GM12865 (cell line): ENCODE results near the gene COQ4.

Source experiments
- DNase-seq: peaks from one replicate; pipeline ENCODE4 v3.0.0; 2010; ENCODE audit warnings: low read depth
- H3K4me3 ChIP-seq: 2 replicates; pipeline ENCODE4 v1.5.1; 2011; ENCODE audit warnings: mild to moderate bottlenecking, low read depth, low read length, control low read depth
- TF ChIP-seq, protein P1 (sequence below): IDR thresholded peaks from 2 replicates; pipeline ENCODE4 v1.5.1; 2011; ENCODE audit warnings: low read length, control low read depth, low read depth, inconsistent platforms; ENCODE audit not compliant: insufficient read depth; ENCODE audit errors: missing control alignments

COQ4 gene

DNA sequence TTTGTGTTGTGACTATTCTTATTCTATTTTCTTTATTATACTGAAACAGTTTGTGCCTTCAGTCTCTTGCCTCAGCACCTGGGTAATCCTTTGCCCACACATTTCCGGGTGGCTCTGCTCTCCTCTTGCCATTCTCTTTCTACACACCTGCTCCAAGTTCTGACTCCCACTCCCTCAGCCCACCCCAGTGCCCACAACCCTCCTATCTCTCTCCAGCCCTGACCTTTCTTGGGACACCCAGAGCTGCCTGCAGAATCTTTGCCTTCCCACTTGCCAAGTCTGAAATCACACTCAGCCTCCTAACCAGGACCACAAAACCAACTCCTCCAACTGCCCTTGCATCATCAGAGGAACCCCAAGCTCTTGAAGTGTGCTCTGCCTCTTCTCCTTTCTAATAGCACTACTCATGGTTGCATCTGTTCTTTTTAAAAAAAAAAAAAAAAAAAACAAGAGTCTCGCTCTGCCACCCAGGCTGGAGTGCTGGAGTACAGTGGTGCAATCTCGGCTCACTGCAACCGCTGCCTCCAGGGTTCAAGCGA is 42.5 kb upstream of the COQ4 start:
- TF ChIP-seq, protein P1, sequence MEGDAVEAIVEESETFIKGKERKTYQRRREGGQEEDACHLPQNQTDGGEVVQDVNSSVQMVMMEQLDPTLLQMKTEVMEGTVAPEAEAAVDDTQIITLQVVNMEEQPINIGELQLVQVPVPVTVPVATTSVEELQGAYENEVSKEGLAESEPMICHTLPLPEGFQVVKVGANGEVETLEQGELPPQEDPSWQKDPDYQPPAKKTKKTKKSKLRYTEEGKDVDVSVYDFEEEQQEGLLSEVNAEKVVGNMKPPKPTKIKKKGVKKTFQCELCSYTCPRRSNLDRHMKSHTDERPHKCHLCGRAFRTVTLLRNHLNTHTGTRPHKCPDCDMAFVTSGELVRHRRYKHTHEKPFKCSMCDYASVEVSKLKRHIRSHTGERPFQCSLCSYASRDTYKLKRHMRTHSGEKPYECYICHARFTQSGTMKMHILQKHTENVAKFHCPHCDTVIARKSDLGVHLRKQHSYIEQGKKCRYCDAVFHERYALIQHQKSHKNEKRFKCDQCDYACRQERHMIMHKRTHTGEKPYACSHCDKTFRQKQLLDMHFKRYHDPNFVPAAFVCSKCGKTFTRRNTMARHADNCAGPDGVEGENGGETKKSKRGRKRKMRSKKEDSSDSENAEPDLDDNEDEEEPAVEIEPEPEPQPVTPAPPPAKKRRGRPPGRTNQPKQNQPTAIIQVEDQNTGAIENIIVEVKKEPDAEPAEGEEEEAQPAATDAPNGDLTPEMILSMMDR = no peak
- no peak overlapping the region for H3K4me3 ChIP-seq
- DNase-seq = no peak

DNA sequence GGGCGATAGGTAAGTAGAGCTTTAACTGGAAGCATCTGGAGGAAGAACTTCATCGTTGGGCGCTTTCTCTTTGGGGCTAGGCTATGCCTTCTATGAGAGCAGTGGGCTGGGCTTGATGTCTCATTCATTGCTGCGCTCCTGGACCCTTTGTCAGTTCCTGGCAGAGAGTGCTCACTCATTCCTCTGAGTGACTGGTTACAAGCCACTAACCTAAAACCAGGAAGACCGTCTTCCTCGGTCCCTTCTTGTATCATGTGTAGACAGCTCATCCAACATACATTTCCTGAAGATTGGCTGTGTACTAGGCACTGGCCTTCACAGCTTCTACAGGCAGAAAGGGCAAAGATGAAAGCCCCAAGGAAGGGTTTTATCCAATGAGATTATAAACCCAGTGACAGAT is 40.1 kb upstream of the COQ4 start:
- TF ChIP-seq, protein P1 = no peak
- DNase-seq = no peak

DNA sequence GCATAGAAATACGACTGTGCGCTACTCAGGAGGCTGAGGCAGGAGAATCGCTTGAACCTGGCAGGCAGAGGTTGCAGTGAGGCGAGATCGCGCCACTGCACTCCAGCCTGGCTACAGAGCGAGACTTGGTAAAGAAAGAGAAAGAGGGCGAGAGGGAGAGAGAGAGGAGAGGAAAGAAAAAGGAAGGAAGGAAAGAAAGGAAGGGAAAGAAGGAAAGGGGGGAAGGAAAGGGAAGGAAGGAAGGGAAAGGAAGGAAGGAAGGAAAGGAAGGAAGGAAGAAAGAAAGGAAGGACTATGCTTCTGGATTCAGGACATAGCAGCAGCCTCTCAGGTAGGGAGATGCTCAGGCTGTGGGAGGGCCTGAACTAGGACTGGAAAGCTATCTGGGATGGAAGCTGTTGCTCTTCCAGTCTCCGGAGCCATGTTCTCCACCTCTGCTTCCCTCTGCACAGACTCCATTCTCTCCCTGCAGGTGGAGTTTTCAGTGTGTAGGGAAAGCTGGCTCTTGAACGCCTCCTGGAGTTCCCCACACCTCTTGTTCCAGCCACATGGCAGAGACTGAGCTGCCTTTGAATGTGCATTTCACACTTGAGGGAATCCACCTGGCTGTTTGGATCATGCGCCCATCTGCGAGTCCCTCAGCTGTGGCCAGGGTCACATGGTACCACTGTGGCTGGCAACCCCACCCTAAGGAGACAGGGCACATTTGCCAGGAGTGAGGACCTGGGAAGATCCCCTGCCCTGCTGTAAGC is 37.4 kb upstream of the COQ4 start:
- TF ChIP-seq, protein P1 = no peak
- no peak overlapping the region for H3K4me3 ChIP-seq
- DNase-seq = no peak

More for the DNA sequence above, 40.1 kb upstream of the COQ4 start:
- no peak overlapping the region for H3K4me3 ChIP-seq

DNA sequence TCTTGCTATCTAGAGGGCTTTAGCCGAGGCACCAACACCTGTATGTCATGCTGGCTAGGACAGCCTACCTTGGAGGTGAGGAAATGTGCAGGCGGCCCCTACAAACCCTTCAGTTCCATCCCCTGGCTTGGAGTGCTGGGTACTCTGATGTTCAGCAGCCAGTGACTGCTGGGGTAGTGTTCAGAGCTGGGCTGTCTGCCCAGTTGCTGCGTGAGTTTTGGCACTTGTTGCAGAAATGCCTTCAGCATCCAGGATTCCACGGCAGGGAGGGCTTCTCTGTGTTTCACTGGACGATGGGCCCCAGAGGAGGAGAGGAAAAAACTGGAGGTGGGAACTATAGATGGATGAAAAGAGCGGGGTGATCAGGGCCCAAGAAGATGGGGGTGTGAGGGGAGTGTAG is 36.2 kb upstream of the COQ4 start:
- DNase-seq = no peak
- TF ChIP-seq, protein P1 = no peak
- H3K4me3 ChIP-seq = no peak overlapping the region

DNA sequence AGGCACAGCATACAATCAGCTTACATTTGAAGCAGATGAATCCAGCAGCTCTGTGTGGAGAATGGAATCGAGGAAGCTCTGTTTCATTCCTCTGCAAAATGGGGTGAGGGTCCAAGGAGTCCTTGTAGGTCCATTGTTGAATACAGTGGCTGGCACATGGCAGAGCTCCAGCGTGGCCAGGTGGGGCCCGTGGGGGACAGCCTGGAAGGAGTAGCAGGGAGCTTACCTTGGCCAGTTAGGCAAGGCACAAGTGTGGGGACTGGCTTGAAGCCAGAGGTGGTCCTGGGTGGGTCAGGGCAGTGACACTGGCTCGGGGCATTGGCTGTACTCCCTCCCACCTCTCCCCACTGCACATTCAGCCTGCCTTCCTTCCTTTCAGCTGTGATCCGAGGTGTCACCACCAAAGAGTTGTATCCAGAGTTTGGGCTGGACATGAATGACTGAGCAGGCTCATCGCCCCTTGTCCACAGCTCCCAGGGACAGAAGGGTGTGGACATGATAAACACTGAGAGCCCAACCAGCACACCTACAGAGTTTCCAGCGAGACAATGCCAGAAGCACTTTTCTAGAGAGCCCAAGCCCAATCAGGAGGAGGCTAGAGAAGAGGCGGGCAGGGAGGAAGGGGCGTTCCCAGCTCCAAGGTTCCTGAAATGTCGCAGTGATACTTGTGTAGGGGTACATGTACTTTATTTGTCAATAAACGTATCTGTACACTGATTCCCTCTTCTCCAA is 34.2 kb upstream of the COQ4 start:
- no peak for DNase-seq
- no peak overlapping the region for H3K4me3 ChIP-seq
- TF ChIP-seq, protein P1 = no peak

DNA sequence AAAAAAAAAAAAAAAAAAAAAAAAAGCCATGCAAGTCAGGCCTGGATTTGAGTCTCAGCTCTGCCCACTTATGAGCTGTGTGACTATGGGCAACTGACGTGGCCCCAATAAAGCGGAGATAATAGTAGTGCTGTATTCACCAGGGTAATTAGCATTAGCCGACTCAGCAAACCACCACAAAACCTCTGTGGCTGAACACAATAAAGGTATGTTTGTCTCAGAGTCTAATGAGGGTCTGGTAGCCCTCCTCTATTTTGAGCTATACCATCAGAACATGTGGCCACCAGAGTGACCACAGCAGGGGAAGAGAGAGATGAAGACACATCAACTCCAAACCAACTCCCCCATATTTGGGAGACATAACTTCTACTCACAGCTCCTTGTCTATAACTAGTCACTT is 30.6 kb upstream of the COQ4 start:
- TF ChIP-seq, protein P1 = no peak
- DNase-seq = no peak
- H3K4me3 ChIP-seq = no peak overlapping the region
